HG02973 (cell line): Measurements from ENCODE around the gene BCAR3.
"Not testable (repeated sequence)": the region's sequence is repeated elsewhere in the genome, so short reads cannot be mapped to it uniquely, and the experiment has no call there.

Source experiments
- ATAC-seq: cut with Tn5 transposase; IDR thresholded peaks from one replicate; pipeline ENCODE4 v1.9.1; 2021; ENCODE audit warnings: moderate library complexity; ENCODE audit not compliant: unreplicated experiment

The BCAR3 gene

GRCh38 chr1:93707956-93708355 is 26.3 kb upstream of the BCAR3 start:
- peak; percentile 62 for ATAC-seq

- no peak for ATAC-seq
These were observed 24.4 kb upstream of the BCAR3 start for GRCh38 chr1:93705892-93706500.

DNA sequence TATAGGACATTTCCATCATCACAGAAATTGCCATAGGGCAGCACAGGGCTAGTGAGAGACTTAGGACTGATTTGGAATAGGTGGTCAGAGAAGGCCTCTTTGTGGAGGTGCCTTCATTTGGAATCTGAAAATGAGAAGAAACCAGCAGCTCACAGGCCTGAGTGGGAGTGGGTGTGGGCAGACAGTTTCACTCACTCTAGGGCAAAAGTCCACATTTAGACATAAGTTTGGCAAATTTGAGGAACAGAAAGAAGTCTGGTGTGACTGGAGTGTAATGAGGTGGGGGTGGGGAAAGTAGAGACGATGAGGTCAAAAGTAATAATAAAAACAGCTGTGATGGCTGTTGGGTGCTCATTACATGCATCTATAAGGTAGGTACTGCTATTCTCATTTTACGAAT is 22.4 kb upstream of the BCAR3 start:
- ATAC-seq, result peak; percentile 49

DNA sequence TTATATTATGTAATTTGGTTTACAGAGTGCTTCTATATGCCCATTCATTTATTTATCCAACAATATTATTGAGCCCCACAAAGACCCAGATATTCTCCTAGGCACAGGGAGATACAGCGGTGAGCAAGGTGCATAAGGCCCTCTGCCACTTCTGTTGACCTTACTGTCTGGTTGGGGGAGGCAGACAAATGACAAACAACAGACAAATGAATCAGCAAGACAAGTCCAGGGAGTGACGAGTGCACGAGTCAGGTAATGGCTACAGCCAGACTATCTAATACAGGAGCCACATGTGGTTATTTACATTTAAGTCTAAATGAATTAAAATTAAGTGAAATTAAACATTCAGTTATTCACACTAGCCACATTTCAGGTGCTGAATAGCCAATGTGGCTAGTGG is 22.0 kb upstream of the BCAR3 start:
- no peak for ATAC-seq

DNA sequence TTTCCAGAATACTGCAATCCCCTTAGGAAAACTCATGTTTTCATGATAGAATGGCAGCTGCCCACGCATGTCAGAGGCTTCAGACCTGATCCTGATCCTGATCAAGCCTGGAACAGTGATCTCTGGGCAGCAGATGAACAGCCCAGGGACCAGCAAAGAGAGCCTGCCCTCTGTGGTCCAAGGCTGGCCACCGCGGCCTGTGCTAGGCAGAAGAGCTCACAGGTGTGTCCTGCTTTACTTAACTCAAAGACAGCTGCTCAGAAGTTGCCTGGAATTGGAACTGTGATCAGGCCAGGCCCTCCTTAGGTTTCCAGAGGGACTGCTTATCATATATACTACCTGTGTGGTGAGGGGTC is 21.2 kb upstream of the BCAR3 start:
- no peak for ATAC-seq

GRCh38 chr1:93702111-93702827 is 20.6 kb upstream of the BCAR3 start:
- ATAC-seq, result no peak

DNA sequence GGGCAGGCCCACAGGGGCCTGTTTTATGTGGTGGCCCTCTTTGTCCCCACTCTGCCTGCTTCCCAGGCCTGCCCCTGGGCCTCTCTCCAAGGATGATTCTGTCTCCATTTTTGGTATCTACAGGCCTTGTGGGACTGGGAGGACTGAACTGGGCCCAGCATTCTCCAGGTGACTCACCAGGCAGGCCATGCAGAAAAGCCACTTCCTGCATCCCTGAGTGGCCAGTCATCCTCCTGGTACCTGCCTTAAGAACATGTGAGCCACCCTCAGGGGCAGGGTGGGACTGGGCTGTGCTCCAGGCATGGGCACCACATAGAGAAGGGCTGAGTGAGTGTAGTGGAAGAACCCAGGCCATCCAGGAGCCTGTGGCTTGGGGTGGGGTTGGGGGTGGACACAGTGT is 20.0 kb upstream of the BCAR3 start:
- ATAC-seq, result no peak

GRCh38 chr1:93700532-93701469 is 19.2 kb upstream of the BCAR3 start:
- ATAC-seq, result no peak

DNA sequence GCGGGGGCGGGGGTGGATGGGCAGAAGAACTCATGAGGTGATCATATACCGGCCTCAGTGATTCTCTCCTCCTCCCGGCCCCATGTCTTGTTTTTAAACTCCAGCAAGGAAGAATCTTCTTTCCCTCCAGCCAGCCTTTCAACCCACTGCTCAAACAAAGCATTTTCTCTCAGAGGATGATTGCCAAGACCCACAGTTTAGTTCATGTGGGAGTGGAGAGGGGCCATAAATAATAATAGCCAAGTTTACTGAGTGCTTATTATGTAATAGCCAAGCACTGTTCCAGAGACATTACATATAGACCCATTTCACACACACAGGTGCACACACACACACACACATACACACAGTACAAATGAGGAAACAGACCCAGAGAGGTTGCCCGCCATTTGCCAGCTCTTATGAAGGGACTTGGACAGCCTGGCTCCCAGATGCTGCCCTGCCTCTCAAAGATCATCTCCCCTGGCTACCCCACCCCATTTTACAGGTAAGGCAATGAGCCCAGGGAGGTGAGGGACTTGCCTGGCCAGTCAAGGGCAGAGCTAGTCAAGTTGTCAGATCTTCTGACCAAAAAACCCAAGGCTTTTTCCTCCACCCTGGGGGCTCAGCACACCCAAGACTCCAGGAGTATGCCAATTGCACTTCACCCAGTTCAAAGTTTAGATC is 18.0 kb upstream of the BCAR3 start:
- ATAC-seq, result no peak

- no peak for ATAC-seq
These were observed 17.4 kb upstream of the BCAR3 start for GRCh38 chr1:93699049-93699384.

GRCh38 chr1:93698329-93699048 is 16.9 kb upstream of the BCAR3 start:
- no peak for ATAC-seq

DNA sequence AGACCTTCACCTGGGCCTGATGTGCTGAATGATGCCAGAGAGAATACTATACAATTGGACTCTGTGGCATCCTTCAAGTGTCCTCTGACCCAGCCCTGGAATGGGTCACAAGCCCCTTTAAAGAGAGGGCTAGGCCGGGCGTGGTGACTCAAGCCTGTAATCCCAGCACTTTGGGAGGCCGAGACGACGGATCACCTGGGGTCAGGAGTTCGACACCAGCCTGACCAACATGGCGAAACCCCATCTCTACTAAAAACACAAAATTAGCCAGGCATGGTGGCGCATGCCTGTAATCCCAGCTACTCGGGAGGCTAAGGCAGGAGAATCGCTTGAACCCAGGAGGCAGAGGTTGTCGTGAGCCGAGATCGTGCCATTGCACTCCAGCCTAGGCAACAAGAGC is 15.9 kb upstream of the BCAR3 start:
- ATAC-seq, result not testable (repeated sequence)

- peak; percentile 30 for ATAC-seq
These were observed 13.9 kb upstream of the BCAR3 start for GRCh38 chr1:93695411-93696005.

DNA sequence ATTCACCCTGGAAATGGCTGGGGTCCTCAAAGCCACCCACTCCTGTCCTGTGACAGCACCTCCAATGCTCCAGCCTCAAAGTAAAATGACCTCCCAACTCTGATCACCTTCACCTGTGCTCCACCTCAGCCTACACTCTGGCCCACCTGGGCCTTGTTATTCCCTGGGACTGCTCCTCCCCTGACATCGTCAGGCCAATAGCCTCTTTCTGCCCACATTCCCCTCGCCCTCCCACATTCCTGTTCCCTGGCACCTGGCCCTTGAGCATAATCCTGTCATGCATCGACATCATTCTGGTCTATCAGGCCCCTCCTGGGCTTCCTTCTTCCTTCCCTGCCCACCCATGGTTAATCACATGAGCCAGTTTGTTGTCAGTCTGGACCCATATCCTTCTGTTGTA is 13.2 kb upstream of the BCAR3 start:
- ATAC-seq, result no peak

DNA sequence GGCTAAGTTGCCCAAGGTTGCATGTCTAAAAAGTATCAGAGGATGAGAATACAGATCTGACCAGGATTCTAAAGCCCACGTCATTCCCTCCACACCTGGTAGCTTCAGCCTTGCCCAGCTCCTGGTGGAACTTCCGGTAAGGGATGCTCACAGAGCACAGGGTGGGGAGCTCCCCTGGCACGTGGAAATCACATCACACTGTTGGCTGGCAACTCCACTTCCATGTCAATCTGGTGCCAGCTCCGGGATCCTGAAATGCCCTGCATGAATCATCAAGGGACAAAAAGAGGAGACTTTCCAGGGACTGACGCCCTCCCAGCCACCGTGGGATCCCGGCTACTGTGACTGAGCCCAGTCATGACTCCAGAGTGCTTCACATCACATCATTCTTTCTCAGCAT is 12.4 kb upstream of the BCAR3 start:
- no peak for ATAC-seq

GRCh38 chr1:93692983-93693591 is 11.4 kb upstream of the BCAR3 start:
- peak; percentile 83 for ATAC-seq

DNA sequence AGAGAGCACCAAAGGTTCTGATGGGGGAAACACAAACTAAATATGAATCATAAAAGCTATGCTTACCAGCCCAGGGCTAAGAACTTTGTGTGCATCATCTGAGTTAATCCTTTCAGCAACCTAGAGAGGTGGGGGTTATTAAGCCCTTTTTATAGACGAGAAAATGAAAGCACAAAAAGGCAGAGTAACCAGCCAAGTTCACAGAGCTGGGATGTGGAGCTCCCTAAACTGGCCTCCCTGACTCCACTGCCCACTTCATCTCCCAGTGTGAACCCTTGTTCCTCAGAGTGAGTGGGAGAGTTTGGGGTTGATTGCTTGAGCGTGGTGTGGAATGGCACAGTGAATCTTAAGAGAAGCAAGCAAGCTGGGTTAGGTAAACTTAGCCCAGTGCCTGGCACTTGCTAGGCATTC is 10.8 kb upstream of the BCAR3 start:
- no peak for ATAC-seq

GRCh38 chr1:93692026-93692425 is 10.4 kb upstream of the BCAR3 start:
- ATAC-seq, result no peak

- no peak for ATAC-seq
These were observed 9.5 kb upstream of the BCAR3 start for GRCh38 chr1:93690921-93691789.
